ENCODE data around the gene GALNT18.
"Not testable (repeated sequence)": the region's sequence is repeated elsewhere in the genome, so short reads cannot be mapped to it uniquely, and the experiment has no call there.

GALNT18 gene

GRCh38 chr11:11374358-11375148 is 247.3 kb downstream of the GALNT18 start:
- Mint-ChIP-seq H3K36me3 (no peaks in the 10 kb centered on the region), H3K4me1 (no peaks in the 10 kb centered on the region), H3K4me3 (no peak overlapping the region), H3K9me3 (no peaks in the 10 kb centered on the region), H3K27ac (no peak overlapping the region), H3K27me3 (no peaks in the 10 kb centered on the region)

GRCh38 chr11:11373934-11374333 is 247.9 kb downstream of the GALNT18 start:
- Mint-ChIP-seq H3K36me3 (no peaks in the 10 kb centered on the region), H3K4me1 (no peaks in the 10 kb centered on the region), H3K9me3 (peaks cover under 1% of the 10 kb centered on the region), H3K27me3 (no peaks in the 10 kb centered on the region), H3K27ac (no peak overlapping the region), H3K4me3 (no peak overlapping the region)

- H3K27ac Mint-ChIP-seq, result no peak overlapping the region
- no peaks in the 10 kb centered on the region for H3K27me3 Mint-ChIP-seq
- no peaks in the 10 kb centered on the region for H3K36me3 Mint-ChIP-seq
- H3K9me3 Mint-ChIP-seq, result peaks cover 5% of the 10 kb centered on the region
- H3K4me3 Mint-ChIP-seq, result no peak overlapping the region
- no peaks in the 10 kb centered on the region for H3K4me1 Mint-ChIP-seq
These were observed 249.3 kb downstream of the GALNT18 start for GRCh38 chr11:11372461-11372860.

- H3K27me3 Mint-ChIP-seq, result peaks cover 2% of the 10 kb centered on the region
- H3K27ac Mint-ChIP-seq, result no peak overlapping the region
- H3K4me1 Mint-ChIP-seq, result no peaks in the 10 kb centered on the region
- H3K36me3 Mint-ChIP-seq, result no peaks in the 10 kb centered on the region
- H3K4me3 Mint-ChIP-seq, result no peak overlapping the region
- H3K9me3 Mint-ChIP-seq, result peaks cover 5% of the 10 kb centered on the region
These were observed 250.9 kb downstream of the GALNT18 start for GRCh38 chr11:11370962-11371303.

- Mint-ChIP-seq H3K36me3 (no peaks in the 10 kb centered on the region), H3K27me3 (peaks cover 2% of the 10 kb centered on the region), H3K4me3 (no peak overlapping the region), H3K27ac (no peak overlapping the region), H3K9me3 (peaks cover 5% of the 10 kb centered on the region), H3K4me1 (no peaks in the 10 kb centered on the region)
These were observed 251.4 kb downstream of the GALNT18 start for GRCh38 chr11:11370255-11370961.

DNA sequence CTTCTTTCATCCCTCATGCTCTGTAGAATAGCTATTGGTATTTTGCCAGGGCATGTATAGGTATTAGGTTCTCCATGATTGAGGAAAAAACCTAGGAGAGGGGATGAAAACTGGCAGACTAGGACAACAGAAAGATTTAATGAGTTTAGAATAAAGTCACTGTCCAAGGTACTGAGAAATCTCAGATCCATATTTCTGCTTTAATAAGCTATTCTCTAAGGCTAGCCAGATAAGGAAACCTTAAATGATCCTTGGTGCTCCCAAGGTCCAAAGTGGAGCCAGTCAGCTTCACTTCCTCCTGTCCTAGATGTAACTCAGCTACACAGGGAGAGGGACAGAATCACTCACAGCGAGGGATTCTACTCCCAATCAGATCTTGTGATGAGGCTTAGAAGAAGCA is 255.0 kb downstream of the GALNT18 start:
- Mint-ChIP-seq H3K4me1 (no peaks in the 10 kb centered on the region), H3K36me3 (no peaks in the 10 kb centered on the region), H3K27ac (no peak overlapping the region), H3K4me3 (no peak overlapping the region), H3K9me3 (peaks cover 5% of the 10 kb centered on the region), H3K27me3 (peaks cover 3% of the 10 kb centered on the region)

GRCh38 chr11:11363674-11364073 is 258.1 kb downstream of the GALNT18 start:
- Mint-ChIP-seq H3K36me3 (no peaks in the 10 kb centered on the region), H3K4me1 (no peaks in the 10 kb centered on the region), H3K27ac (no peak overlapping the region), H3K9me3 (peaks cover 2% of the 10 kb centered on the region), H3K4me3 (no peak overlapping the region), H3K27me3 (peaks cover 6% of the 10 kb centered on the region)

DNA sequence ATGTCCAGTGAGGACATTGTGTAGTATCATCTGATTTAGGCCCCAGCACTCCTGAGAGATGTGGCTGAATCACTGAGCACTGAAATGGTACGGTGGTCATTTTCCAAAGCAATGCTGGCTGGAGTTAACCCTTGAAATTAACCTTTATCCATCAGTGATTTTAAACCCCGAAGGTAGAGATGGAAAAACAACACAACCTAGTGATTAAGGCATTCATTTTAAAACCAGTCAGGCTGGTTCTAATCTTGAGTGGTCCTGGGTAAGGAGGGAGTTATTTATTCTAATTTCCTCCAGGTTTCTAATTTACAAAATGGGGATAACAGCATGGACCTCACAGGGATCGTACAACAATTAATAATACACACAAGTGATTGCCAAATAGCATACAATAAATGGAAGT is 262.2 kb downstream of the GALNT18 start:
- peaks cover 7% of the 10 kb centered on the region for H3K27me3 Mint-ChIP-seq
- no peaks in the 10 kb centered on the region for H3K36me3 Mint-ChIP-seq
- no peak overlapping the region for H3K27ac Mint-ChIP-seq
- H3K4me1 Mint-ChIP-seq, result no peaks in the 10 kb centered on the region
- no peaks in the 10 kb centered on the region for H3K9me3 Mint-ChIP-seq
- H3K4me3 Mint-ChIP-seq, result no peak overlapping the region

DNA sequence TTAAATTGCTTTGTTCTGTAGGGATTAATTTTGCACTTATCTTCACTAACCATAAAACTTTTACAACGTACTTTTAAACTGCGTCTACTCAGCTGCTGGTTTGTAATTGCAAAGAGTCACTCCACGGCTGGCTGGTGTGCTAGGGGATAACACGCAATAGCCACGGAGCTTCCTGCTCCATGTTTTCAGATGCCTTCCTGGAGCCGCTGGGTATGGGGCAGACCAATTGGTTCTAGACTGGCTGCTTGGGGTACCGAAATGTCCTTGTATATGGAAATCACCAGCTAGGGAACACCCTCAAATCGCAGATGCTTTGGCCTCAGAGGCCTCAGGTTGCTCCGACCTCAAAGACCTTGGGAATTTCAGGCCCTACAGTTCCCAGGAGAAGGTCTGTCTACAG is 265.0 kb downstream of the GALNT18 start:
- Mint-ChIP-seq H3K4me1 (no peaks in the 10 kb centered on the region), H3K9me3 (no peaks in the 10 kb centered on the region), H3K27me3 (peaks cover 5% of the 10 kb centered on the region), H3K36me3 (no peaks in the 10 kb centered on the region), H3K4me3 (no peak overlapping the region), H3K27ac (no peak overlapping the region)

- H3K9me3 Mint-ChIP-seq, H3K27me3 Mint-ChIP-seq, H3K4me3 Mint-ChIP-seq, H3K27ac Mint-ChIP-seq, H3K4me1 Mint-ChIP-seq, H3K36me3 Mint-ChIP-seq: not testable (repeated sequence)
These were observed 268.9 kb downstream of the GALNT18 start, which contains the start of gene CSNK2A3 for GRCh38 chr11:11352878-11353277. CSNK2A3 (minus strand) TSS chr11:11353250; CDS start chr11:11353119, 131 bp downstream.

DNA sequence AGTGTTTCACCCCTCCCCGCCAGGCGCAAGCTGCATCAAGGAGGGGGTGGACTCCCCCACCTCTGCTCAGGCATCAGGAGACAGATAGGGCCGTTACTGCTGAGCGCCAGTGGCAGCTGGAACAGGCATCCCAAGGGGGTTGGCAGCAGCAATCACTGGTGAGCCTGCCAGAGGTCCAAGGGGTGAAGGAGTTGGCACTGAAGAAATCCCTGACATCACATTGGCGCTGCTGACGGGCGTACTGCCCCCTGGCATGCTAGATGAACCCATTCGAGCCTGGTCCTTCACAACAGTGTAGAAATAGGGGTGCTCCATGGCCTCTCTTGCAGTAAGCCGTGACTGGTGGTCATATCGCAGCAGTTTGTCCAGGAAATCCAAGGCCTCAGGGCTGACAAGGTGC is 270.0 kb downstream of the GALNT18 start:
- H3K9me3 Mint-ChIP-seq, H3K27ac Mint-ChIP-seq: not testable (repeated sequence)

GRCh38 chr11:11351042-11351586 is 270.7 kb downstream of the GALNT18 start:
- Mint-ChIP-seq H3K4me3 (no peak overlapping the region), H3K4me1 (no peaks in the 10 kb centered on the region)

More for the DNA sequence above, 270.0 kb downstream of the GALNT18 start:
- H3K4me1 Mint-ChIP-seq, H3K36me3 Mint-ChIP-seq, H3K4me3 Mint-ChIP-seq, H3K27me3 Mint-ChIP-seq: not testable (repeated sequence)

DNA sequence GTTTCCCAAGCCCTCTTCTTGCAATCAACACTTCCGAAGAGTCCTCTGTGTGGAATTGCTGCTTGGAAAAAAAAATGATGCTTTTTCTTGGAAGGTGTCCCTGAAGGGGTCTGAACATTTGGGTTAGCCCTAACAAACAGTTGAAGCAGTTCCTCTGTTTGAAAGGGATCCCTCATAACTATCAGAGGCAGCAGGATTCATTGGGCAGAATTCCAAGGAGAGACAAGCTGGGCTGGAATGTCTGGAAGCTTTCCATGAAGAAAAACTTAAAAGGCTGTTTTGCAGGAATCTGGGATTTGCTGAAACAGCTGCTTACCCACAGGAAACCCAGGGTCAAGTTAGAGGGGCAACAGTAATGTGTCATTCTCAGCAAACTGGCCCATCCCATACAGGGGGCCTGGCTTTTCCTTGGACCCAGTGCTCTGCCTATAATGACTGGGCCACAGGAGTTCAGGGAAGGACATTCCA is 271.9 kb downstream of the GALNT18 start:
- Mint-ChIP-seq H3K27ac (no peak overlapping the region), H3K4me1 (no peaks in the 10 kb centered on the region), H3K4me3 (no peak overlapping the region), H3K36me3 (no peaks in the 10 kb centered on the region), H3K9me3 (no peaks in the 10 kb centered on the region), H3K27me3 (no peaks in the 10 kb centered on the region)

More at GRCh38 chr11:11351042-11351586, 270.7 kb downstream of the GALNT18 start:
- Mint-ChIP-seq H3K36me3 (no peaks in the 10 kb centered on the region), H3K27ac (no peak overlapping the region), H3K27me3 (no peaks in the 10 kb centered on the region), H3K9me3 (no peaks in the 10 kb centered on the region)

- Mint-ChIP-seq H3K4me3 (no peak overlapping the region), H3K36me3 (no peaks in the 10 kb centered on the region), H3K27me3 (no peaks in the 10 kb centered on the region), H3K9me3 (no peaks in the 10 kb centered on the region), H3K4me1 (no peaks in the 10 kb centered on the region), H3K27ac (no peak overlapping the region)
These were observed 272.5 kb downstream of the GALNT18 start for GRCh38 chr11:11349106-11349825.

DNA sequence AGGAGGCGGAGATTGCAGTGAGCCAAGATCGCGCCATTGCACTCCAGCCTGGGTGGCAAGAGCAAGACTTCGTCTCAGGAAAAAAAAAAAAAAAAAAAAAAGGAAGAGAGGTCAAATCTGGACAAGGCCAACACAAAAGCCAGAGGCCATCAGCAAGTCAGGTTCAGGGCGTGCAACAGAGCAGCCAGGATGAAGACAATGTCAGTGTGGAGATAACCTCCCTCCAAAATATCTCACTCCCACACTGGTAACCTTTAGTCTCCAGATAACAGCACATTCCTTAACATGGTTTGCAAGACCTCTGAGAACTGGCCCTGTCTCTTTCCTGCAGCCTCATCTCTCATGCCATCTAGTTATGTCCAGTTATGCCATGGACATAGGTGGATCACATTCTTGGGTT is 273.5 kb downstream of the GALNT18 start:
- H3K4me1 Mint-ChIP-seq, result no peaks in the 10 kb centered on the region
- H3K27me3 Mint-ChIP-seq, result no peaks in the 10 kb centered on the region
- no peak overlapping the region for H3K27ac Mint-ChIP-seq
- no peaks in the 10 kb centered on the region for H3K9me3 Mint-ChIP-seq
- no peaks in the 10 kb centered on the region for H3K36me3 Mint-ChIP-seq
- no peak overlapping the region for H3K4me3 Mint-ChIP-seq

DNA sequence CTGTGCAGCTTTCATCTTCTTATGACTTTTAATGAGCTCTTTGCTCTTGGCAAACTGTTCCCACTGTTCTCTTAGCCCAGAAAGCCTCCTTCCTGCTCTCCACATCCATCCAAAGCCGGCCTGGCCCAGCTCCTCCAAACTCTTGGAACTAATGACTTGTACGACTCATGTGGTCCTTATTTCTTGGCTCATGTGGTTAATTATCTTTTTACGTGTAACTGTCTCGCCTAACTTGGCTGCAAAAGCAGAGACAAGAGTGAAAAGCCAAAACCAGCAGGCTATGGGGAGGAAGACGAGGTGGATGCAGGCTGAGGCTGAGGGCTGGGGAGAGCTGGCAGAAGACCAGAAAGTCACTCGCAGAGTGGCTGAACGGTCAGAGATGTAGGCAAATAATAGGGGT is 274.2 kb downstream of the GALNT18 start:
- no peaks in the 10 kb centered on the region for H3K9me3 Mint-ChIP-seq
- H3K27ac Mint-ChIP-seq, result no peak overlapping the region
- no peaks in the 10 kb centered on the region for H3K4me1 Mint-ChIP-seq
- H3K36me3 Mint-ChIP-seq, result no peaks in the 10 kb centered on the region
- H3K27me3 Mint-ChIP-seq, result no peaks in the 10 kb centered on the region
- no peak overlapping the region for H3K4me3 Mint-ChIP-seq

Measured in activated naive CD4-positive, alpha-beta T cell treated with anti-CD3 and anti-CD28 coated beads, Interleukin-2, amount 50 U/mL, for 24 hours (primary cell).